ENCODE data around the gene ZNF225. TPM values are rescaled to one million over a fixed set of nuclear protein-coding genes. Genes with fewer than 3 reads are reported as not detected.
A peak's percentile ranks its signal among the peaks of the same experiment; 100 is the strongest.

Gene ZNF225
- total RNA-seq, 2 donors from 2014 or later, result 2.8 TPM

- no peaks in the 10 kb centered on the region for H3K27me3 ChIP-seq
- H3K9ac ChIP-seq (ENCODE audit: low read depth in 2 of 2, low read length in 2 of 2), result no peak overlapping the region
- H3K4me3 ChIP-seq, result no peak overlapping the region
- TF ChIP-seq CTCF (IDR thresholded peaks at IDR 0.05), result no peak
- H3K9me3 ChIP-seq, result no peaks in the 10 kb centered on the region
- H3K4me1 ChIP-seq, result peaks cover 4% of the 10 kb centered on the region
- intact Hi-C loops (cut with DNase I), result no loop called here
- no peak overlapping the region for H3K27ac ChIP-seq
- no peak for DNase-seq
- H3K36me3 ChIP-seq, result no peaks in the 10 kb centered on the region
Observed at GRCh38 chr19:44076325-44076724, 36.9 kb upstream of the ZNF225 start.

GRCh38 chr19:44092108-44092507 is 21.1 kb upstream of the ZNF225 start:
- no peaks in the 10 kb centered on the region for H3K4me1 ChIP-seq
- no peak overlapping the region for H3K9ac ChIP-seq (ENCODE audit: low read depth in 2 of 2, low read length in 2 of 2)
- no peak overlapping the region for H3K4me3 ChIP-seq
- no peaks in the 10 kb centered on the region for H3K36me3 ChIP-seq
- H3K9me3 ChIP-seq, result no peaks in the 10 kb centered on the region
- no peak overlapping the region for H3K27ac ChIP-seq
- no peak for DNase-seq
- TF ChIP-seq CTCF (IDR thresholded peaks at IDR 0.05), result no peak
- intact Hi-C loops (cut with DNase I), result no loop called here
- H3K27me3 ChIP-seq, result no peaks in the 10 kb centered on the region

GRCh38 chr19:44093931-44094765 is 19.1 kb upstream of the ZNF225 start, which contains the start of gene ZNF224:
TSS of gene ZNF224 (plus strand) at chr19:44094361. CDS start at chr19:44097874, 3,513 bp downstream.
- no peaks in the 10 kb centered on the region for H3K9me3 ChIP-seq
- peak within 1 kb of the TSS; percentile 87 to 89 for H3K9ac ChIP-seq (ENCODE audit: low read depth in 2 of 2, low read length in 2 of 2)
- H3K27ac ChIP-seq, result peak within 1 kb of the TSS; percentile 71
- no peaks in the 10 kb centered on the region for H3K4me1 ChIP-seq
- no peaks in the 10 kb centered on the region for H3K27me3 ChIP-seq
- intact Hi-C loops (cut with DNase I), result no loop called here
- H3K36me3 ChIP-seq, result peaks cover 9% of the 10 kb centered on the region
- H3K4me3 ChIP-seq, result peak within 1 kb of the TSS; percentile 85
- TF ChIP-seq CTCF (IDR thresholded peaks at IDR 0.05), result no peak
- DNase-seq, result peak; percentile 96

GRCh38 chr19:44107751-44108150 is 5.4 kb upstream of the ZNF225 start:
- Histone ChIP-seq H3K4me1 (peaks cover 7% of the 10 kb centered on the region), H3K4me3 (no peak overlapping the region), H3K36me3 (peaks cover 19% of the 10 kb centered on the region), H3K27ac (no peak overlapping the region), H3K9ac (ENCODE audit: low read depth in 2 of 2, low read length in 2 of 2) (no peak overlapping the region), H3K27me3 (no peaks in the 10 kb centered on the region), H3K9me3 (peaks cover 12% of the 10 kb centered on the region)
- intact Hi-C loops (cut with DNase I), result no loop called here
- no peak for TF ChIP-seq CTCF (IDR thresholded peaks at IDR 0.05)
- no peak for DNase-seq

- Histone ChIP-seq H3K36me3 (peaks cover 14% of the 10 kb centered on the region), H3K27me3 (no peaks in the 10 kb centered on the region), H3K9me3 (peaks cover 12% of the 10 kb centered on the region), H3K27ac (no peak overlapping the region), H3K9ac (ENCODE audit: low read depth in 2 of 2, low read length in 2 of 2) (no peak overlapping the region), H3K4me1 (peaks cover 7% of the 10 kb centered on the region), H3K4me3 (no peak overlapping the region)
- DNase-seq, result no peak
- TF ChIP-seq CTCF (IDR thresholded peaks at IDR 0.05), result no peak
- intact Hi-C loops (cut with DNase I), result no loop called here
Observed at GRCh38 chr19:44109458-44109857, 3.7 kb upstream of the ZNF225 start.
